GM21723 (cell line): Measurements from ENCODE around the gene SFXN2.
A peak's percentile ranks its signal among the peaks of the same experiment; 100 is the strongest.
"Not testable (repeated sequence)": the region's sequence is repeated elsewhere in the genome, so short reads cannot be mapped to it uniquely, and the experiment has no call there.

Experiments used
- ATAC-seq: cut with Tn5 transposase; IDR thresholded peaks from one replicate; pipeline ENCODE4 v1.9.1; 2021; ENCODE audit warnings: mild to moderate bottlenecking, moderate library complexity; ENCODE audit not compliant: unreplicated experiment

SFXN2 gene

DNA sequence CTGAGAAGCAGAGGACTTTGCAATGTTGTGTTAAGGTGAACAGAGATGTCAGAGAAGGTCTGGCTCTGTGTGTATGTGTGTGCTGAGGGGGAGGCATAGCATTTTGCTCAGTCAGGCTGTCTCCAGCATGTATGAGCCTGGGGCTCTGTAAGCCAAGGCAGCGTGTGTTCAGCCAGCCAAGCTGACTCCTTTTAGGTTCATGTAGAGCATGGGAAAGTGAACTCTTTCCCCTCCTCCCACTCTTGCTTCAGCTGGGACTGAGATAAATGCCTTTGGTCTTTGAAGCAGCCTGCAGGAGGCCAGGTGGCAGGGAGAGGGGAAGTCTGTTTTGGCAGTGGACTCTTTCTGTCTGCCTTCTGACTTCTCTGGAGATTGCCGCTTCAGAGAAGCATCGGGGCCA is 3.8 kb downstream of the SFXN2 start:
- no peak for ATAC-seq

DNA sequence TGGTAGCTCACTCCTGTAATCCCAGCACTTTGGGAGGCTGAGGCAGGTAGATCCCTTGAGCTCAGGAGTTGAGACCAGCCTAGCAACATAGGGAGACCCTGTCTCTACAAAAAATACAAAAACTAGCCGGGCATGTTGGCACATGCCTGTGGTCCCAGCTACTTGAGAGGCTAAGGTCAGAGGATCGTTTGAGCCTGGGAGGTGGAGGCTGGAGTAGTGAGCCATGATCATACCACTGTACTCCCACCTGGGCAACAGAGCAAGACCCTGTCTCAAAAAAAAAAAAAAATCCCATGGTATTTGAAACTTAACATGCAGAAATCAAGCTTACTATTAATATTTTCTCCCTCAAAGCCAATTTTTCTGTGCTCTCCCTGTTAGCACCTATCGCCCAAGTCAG is 5.9 kb downstream of the SFXN2 start:
- ATAC-seq = no peak

GRCh38 chr10:102720775-102721301 is 6.4 kb downstream of the SFXN2 start:
- ATAC-seq = no peak

GRCh38 chr10:102721954-102722353 is 7.5 kb downstream of the SFXN2 start:
- ATAC-seq = no peak

DNA sequence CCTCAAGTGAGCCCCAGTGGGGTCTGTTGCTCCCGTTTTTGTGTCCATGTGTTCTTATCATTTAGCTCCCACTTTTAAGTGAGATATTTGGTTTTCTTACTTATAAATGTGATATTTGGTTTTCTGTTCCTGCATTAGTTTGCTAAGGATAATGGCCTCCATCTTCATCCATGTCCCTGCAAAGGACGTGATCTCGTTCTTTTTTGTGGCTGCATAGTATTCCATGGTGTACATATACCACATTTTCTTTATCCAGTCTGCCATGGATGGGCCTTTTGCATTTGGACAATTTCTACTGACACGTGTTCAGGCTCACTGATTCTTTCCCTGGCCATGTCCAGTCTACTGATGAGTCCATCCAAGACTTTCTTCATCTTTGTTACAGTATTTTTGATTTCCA is 9.6 kb downstream of the SFXN2 start:
- no peak for ATAC-seq

- ATAC-seq = no peak
These were observed 11.8 kb downstream of the SFXN2 start for GRCh38 chr10:102726274-102726673.

DNA sequence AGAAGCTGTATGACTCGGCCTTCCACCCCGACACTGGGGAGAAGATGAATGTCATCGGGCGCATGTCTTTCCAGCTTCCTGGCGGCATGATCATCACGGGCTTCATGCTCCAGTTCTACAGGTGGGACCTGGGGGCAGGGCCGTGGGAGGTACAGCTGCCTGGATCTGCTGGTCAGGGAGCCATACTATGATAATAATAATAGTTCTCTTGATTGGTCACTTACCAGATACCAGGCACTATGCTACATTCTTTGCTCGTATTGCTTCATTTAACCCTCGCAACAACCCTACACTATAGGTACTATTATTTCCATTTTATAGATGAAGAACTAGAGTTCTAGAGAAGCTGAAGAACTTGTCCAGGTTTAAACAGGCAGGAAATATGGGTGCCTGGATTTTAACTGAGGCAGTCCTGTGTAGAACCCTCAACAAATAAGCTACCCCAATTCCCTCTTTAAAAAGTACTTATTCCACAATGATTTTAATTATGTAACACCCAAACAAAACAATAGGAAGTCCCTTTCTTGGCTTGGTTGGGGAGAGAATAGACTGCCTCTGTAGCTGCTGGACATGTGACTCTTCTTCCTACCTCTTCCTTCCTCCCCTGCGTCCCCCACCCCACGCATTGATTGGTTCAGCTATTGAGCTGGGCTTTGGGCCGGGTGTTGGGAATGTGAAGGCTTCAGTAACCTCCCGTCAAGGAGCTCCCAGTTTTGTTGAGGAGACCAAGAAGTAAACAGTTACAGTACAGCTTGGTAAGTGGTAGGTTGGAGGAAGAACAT is 12.8 kb downstream of the SFXN2 start:
- ATAC-seq = no peak

GRCh38 chr10:102729029-102730026 is 14.9 kb downstream of the SFXN2 start:
- ATAC-seq = no peak

DNA sequence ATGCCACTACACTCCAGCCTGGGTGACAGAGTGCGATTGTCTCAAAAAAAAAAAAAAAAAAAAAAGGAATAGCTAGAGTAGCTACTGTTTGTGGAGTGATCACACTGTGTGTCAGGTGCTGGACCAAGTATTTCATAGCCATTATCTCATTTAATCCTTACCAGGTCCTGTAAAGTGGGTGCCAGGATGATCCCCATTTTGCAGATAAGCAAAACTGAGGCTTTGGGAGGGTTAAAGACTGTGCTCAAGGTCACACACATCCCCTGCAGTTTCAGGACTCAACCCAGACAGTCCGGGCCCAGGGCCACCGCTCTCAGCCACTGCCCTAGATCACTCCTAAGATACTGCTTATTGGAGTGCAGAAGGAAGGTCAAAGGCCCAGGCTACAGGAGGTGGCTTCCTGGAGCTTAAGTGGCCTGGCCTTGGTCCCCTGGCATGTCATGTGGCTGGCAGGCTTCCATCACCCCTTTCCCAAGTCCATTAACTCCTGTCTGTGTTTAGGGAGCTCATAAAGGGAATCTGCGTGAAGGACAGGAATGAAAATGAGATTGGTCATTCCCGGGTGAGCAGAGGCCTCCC is 16.9 kb downstream of the SFXN2 start:
- ATAC-seq = no peak

DNA sequence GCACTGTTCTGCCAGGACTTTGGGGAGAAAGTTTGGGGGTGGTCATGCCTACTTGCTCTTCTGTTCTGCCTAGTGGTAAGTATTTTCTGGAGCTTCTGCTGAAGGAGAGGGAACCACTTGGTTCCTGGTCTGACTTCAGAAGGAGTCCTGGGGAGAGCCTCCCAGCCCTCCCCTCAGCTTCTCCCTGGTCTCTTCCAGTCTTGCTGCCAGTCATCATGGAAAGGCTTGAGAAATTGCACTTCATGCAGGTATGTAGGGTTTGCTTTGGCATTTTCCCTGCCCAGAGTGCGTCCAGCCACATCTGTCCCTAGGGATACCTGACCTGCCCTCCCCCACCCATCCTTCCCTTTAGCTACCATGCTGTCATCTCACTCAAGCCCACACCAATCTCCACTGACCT is 18.2 kb downstream of the SFXN2 start:
- ATAC-seq = no peak

GRCh38 chr10:102735065-102735562 is 20.7 kb downstream of the SFXN2 start:
- ATAC-seq = no peak

- ATAC-seq = no peak
These were observed 24.3 kb downstream of the SFXN2 start for GRCh38 chr10:102738692-102739121.

DNA sequence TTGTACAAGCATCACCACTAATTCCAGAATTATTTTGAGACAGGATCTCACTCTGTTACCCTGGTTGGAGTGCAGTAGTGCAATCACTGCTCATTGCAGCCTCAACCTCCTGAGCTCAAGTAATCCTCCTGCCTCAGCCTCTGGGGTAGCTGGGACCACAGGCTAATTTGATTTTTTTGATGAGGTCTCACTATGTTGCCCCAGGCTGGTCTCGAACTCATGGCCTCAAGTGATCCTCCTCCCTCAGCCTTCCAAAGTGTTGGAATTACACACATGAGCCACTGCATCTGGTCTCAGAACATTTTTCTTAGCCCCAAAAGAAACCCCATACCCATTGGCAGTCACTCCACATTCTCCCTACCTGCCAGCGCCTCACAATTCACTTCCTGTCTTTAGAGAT is 25.8 kb downstream of the SFXN2 start:
- no peak for ATAC-seq

GRCh38 chr10:102741726-102742237 is 27.3 kb downstream of the SFXN2 start:
- ATAC-seq = no peak

GRCh38 chr10:102742313-102742712 is 27.9 kb downstream of the SFXN2 start:
- not testable (repeated sequence) for ATAC-seq

DNA sequence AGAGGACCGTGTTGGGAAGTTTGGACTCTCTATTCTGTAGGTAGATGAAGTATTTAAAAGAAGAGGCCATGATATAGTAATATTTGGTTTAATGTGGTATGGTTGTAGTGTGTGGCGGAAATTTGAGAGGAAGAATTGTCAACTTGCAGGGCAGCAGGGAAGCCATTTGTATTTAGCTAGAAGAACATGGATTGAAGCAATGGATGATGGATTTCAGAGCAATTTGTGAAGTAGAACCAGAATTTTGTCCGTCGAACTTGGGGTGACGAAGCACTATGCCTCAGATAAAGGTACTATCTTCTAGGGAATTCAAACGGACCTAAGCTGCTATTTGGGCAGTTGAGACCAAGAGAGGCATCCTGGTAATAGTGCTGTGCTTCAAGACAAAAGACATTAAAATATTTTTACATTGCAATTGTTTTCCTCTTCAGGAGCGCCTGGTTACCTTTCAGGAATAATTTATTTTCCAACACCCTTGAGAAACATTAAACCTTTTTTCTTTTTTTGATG is 28.7 kb downstream of the SFXN2 start:
- ATAC-seq = no peak

- peak; percentile 97 for ATAC-seq
These were observed 29.3 kb downstream of the SFXN2 start, which contains the start of gene WBP1L for GRCh38 chr10:102743588-102744373. WBP1L (plus strand) TSS chr10:102743948; CDS start chr10:102744054, 106 bp downstream.

- ATAC-seq = no peak
These were observed 30.1 kb downstream of the SFXN2 start for GRCh38 chr10:102744374-102745051.

DNA sequence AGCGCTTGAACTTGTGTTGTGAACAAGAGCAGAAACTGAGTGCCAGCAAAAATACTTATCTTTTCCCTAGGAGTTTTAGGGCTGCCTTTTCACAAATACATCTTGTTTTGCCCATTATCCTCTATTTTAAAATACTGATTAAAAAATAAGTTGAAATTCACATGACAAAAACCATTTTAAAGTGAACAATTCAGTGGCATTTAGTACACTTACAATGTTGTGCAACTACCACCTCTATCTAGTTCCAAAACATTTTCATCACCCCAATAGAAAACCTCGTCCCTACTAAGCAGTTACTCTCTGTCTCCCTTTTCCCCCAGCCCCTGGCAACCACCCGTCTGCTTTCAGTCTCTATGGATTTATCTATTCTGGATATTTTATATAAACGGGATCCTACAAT is 30.7 kb downstream of the SFXN2 start:
- no peak for ATAC-seq
